IMR-90 (cell line): ENCODE measurements around the gene RNF41. TPM values are rescaled to one million over a fixed set of nuclear protein-coding genes. Genes with fewer than 3 reads are reported as not detected.

Experiments used
- ATAC-seq: fragments of 200-7000 bp; cut with Tn5 transposase; 2 replicates; pipeline ENCODE4 v1.9.1; 2020; ENCODE audit warnings: low read depth, mild to moderate bottlenecking, moderate library complexity
- BruUV-seq: library from RNA; stranded (reverse); fragments of 400-500 nt; replicated peaks from 2 replicates; lab custom pipeline; 2021; lab: Mats Ljungman, UMichigan
- CTCF ChIA-PET: fragments of 300-600 bp; formaldehyde crosslinking; extraction: SDS; loops from one replicate; lab custom pipeline; 2021; ENCODE audit warnings: antibody characterized with exemption; lab: Yijun Ruan, JAX
- POLR2A ChIA-PET: fragments of 300-600 bp; sonication (Branson Sonifier 250); formaldehyde crosslinking; loops from one replicate; lab custom pipeline; 2022; ENCODE audit warnings: antibody characterized with exemption; ENCODE audit not compliant: unreplicated experiment; lab: Charles Lee
- DNase-seq: peaks from one replicate; pipeline ENCODE4 v3.0.0; 2013
- H2AFZ ChIP-seq: replicated peaks from 2 replicates; pipeline ENCODE3; 2013; ENCODE audit warnings: low read length, mild to moderate bottlenecking; ENCODE audit not compliant: poor library complexity
- H2AK5ac ChIP-seq: 2 replicates; pipeline ENCODE4 v1.6.1; 2013; ENCODE audit warnings: low read depth, low read length, inconsistent platforms
- H2AK9ac ChIP-seq: replicated peaks from 2 replicates; pipeline ENCODE3; 2013; ENCODE audit warnings: mild to moderate bottlenecking, low read depth, low read length, moderate library complexity; ENCODE audit not compliant: poor library complexity
- H2BK120ac ChIP-seq: 2 replicates; pipeline ENCODE4 v1.6.1; 2013; ENCODE audit warnings: low read depth, low read length, inconsistent platforms
- H2BK15ac ChIP-seq: 3 replicates; pipeline ENCODE4 v1.6.1; 2013; ENCODE audit warnings: low read depth, low read length, inconsistent platforms
- H2BK20ac ChIP-seq: 2 replicates; pipeline ENCODE4 v1.6.1; 2013; ENCODE audit warnings: low read depth, mild to moderate bottlenecking, inconsistent platforms, low read length, moderate library complexity
- H2BK5ac ChIP-seq: 2 replicates; pipeline ENCODE4 v1.6.1; 2013; ENCODE audit warnings: mild to moderate bottlenecking, low read depth, low read length, inconsistent platforms; ENCODE audit not compliant: poor library complexity, severe bottlenecking
- H3K14ac ChIP-seq: replicated peaks from 2 replicates; pipeline ENCODE4 v1.6.1; 2013; ENCODE audit warnings: low read depth, low read length, inconsistent platforms
- H3K18ac ChIP-seq: 2 replicates; pipeline ENCODE4 v1.6.1; 2013; ENCODE audit warnings: low read depth, low read length, control low read depth
- H3K23ac ChIP-seq: 2 replicates; pipeline ENCODE4 v1.6.1; 2013; ENCODE audit warnings: low read depth, low read length, inconsistent platforms
- H3K27ac ChIP-seq: 2 replicates; pipeline ENCODE4 v1.5.1; 2013; ENCODE audit warnings: mild to moderate bottlenecking, control low read depth, low read length; ENCODE audit not compliant: insufficient read depth
- H3K27me3 ChIP-seq: 2 replicates; pipeline ENCODE4 v1.6.1; 2013; ENCODE audit warnings: low read length; ENCODE audit not compliant: control insufficient read depth, insufficient read depth
- H3K36me3 ChIP-seq: 2 replicates; pipeline ENCODE4 v1.6.1; 2013; ENCODE audit warnings: low read length, mixed read lengths; ENCODE audit not compliant: control insufficient read depth, insufficient read depth
- H3K4ac ChIP-seq: 2 replicates; pipeline ENCODE4 v1.6.1; 2013; ENCODE audit warnings: low read depth, low read length, inconsistent platforms
- H3K4me1 ChIP-seq: 2 replicates; pipeline ENCODE4 v1.6.1; 2013; ENCODE audit warnings: low read length, mixed read lengths; ENCODE audit not compliant: control insufficient read depth, insufficient read depth
- H3K4me2 ChIP-seq: 2 replicates; pipeline ENCODE4 v1.6.1; 2013; ENCODE audit warnings: low read depth, mild to moderate bottlenecking, control low read depth, low read length, moderate library complexity
- H3K4me3 ChIP-seq: 2 replicates; pipeline ENCODE4 v1.5.1; 2013; ENCODE audit warnings: low read depth, mild to moderate bottlenecking, control low read depth, low read length, moderate library complexity; ENCODE audit not compliant: insufficient read depth
- H3K56ac ChIP-seq: 2 replicates; pipeline ENCODE4 v1.6.1; 2013; ENCODE audit warnings: low read length, inconsistent platforms; ENCODE audit not compliant: insufficient read depth; ENCODE audit errors: extremely low read depth
- H3K79me1 ChIP-seq, 2 experiments: 2 replicates each; pipeline ENCODE4 v1.6.1; 2013; ENCODE audit warnings: low read length in 2 of 2, inconsistent platforms in 1 of 2, low read depth in 1 of 2
- H3K9ac ChIP-seq: 2 replicates; pipeline ENCODE4 v1.6.1; 2013; ENCODE audit warnings: low read depth, low read length, control low read depth
- H3K9me1 ChIP-seq: 2 replicates; pipeline ENCODE4 v1.6.1; 2013; ENCODE audit warnings: low read length, inconsistent platforms; ENCODE audit not compliant: insufficient read depth
- H3K9me3 ChIP-seq: 2 replicates; pipeline ENCODE4 v1.6.1; 2013; ENCODE audit warnings: low read length; ENCODE audit not compliant: control insufficient read depth, insufficient read depth
- H4K20me1 ChIP-seq: 2 replicates; pipeline ENCODE4 v1.6.1; 2013; ENCODE audit warnings: low read length, inconsistent platforms; ENCODE audit not compliant: insufficient read depth
- H4K5ac ChIP-seq: 2 replicates; pipeline ENCODE4 v1.6.1; 2013; ENCODE audit warnings: mild to moderate bottlenecking, low read depth, low read length, control low read depth
- H4K8ac ChIP-seq, 2 experiments: 2 replicates each; pipeline ENCODE4 v1.6.1; 2013; ENCODE audit warnings: low read depth in 2 of 2, low read length in 2 of 2, control low read depth in 1 of 2, inconsistent platforms in 1 of 2
- H4K91ac ChIP-seq: 2 replicates; pipeline ENCODE4 v1.6.1; 2013; ENCODE audit warnings: low read depth, low read length, inconsistent platforms; ENCODE audit not compliant: insufficient read depth
- BHLHE40 ChIP-seq: fragments of 150-350 bp; IDR thresholded peaks from 2 replicates; pipeline ENCODE4 v1.6.1; 2016; ENCODE audit warnings: mild to moderate bottlenecking, low read depth, low read length
- CEBPB ChIP-seq: IDR thresholded peaks from 2 replicates; pipeline ENCODE4 v1.6.1; 2012; ENCODE audit warnings: low read depth, low read length, improper control_type of control experiment
- CHD1 ChIP-seq: IDR thresholded peaks from 2 replicates; pipeline ENCODE4 v1.6.1; 2012; ENCODE audit warnings: low read depth, low read length, improper control_type of control experiment
- FOS ChIP-seq: fragments of 150-350 bp; IDR thresholded peaks from 2 replicates; pipeline ENCODE4 v1.6.1; 2016; ENCODE audit warnings: low read depth, low read length
- MAFK ChIP-seq: IDR thresholded peaks from 2 replicates; pipeline ENCODE4 v1.6.1; 2012; ENCODE audit warnings: low read depth, low read length, improper control_type of control experiment
- MAZ ChIP-seq: IDR thresholded peaks from 2 replicates; pipeline ENCODE4 v1.6.1; 2012; ENCODE audit warnings: low read depth, mild to moderate bottlenecking, low read length, improper control_type of control experiment, moderate library complexity, borderline replicate concordance
- MXI1 ChIP-seq: IDR thresholded peaks from 2 replicates; pipeline ENCODE4 v1.6.1; 2012; ENCODE audit warnings: low read depth, mild to moderate bottlenecking, low read length, moderate library complexity, borderline replicate concordance
- NFE2L2 ChIP-seq: fragments of 150-350 bp; IDR thresholded peaks from 2 replicates; pipeline ENCODE4 v1.6.1; 2016; ENCODE audit warnings: low read depth, mild to moderate bottlenecking, low read length
- POLR2A ChIP-seq: IDR thresholded peaks from 2 replicates; pipeline ENCODE4 v1.6.1; 2012; ENCODE audit warnings: mild to moderate bottlenecking, low read depth, low read length
- RAD21 ChIP-seq: IDR thresholded peaks from 2 replicates; pipeline ENCODE4 v1.6.1; 2012; ENCODE audit warnings: low read length, improper control_type of control experiment
- RCOR1 ChIP-seq: IDR thresholded peaks from 2 replicates; pipeline ENCODE4 v1.6.1; 2012; ENCODE audit warnings: mild to moderate bottlenecking, low read length, improper control_type of control experiment; ENCODE audit not compliant: insufficient replicate concordance
- SMC3 ChIP-seq: fragments of 150-350 bp; IDR thresholded peaks from 2 replicates; pipeline ENCODE4 v1.6.1; 2016; ENCODE audit warnings: low read depth, mild to moderate bottlenecking, antibody characterized with exemption, low read length, moderate library complexity
- WGBS, 2 experiments: methylation state at CpG; one replicate each; pipeline versions ENCODE4 v1.1.5 to v1.1.7; 2013; ENCODE audit warnings: missing lambda C conversion rate in 2 of 2; ENCODE audit not compliant: insufficient read length in 1 of 2; ENCODE audit errors: extremely low coverage in 2 of 2; 5-methylcytosine and 5-hydroxymethylcytosine counted together
- dilution Hi-C: fragments of 300-500 bp; cut with HindIII; formaldehyde crosslinking; loops from one replicate; pipeline ENCODE4 v1.14.3; 2018; ENCODE audit warnings: low sequenced_read_pairs; ENCODE audit not compliant: unreplicated experiment
- in situ Hi-C: fragments of 300-500 bp; cut with MboI; formaldehyde crosslinking; loops from 3 replicates; pipeline ENCODE4 v1.14.3; 2019; ENCODE audit warnings: low sequenced_read_pairs, inconsistent platforms, mixed read lengths
- intact Hi-C: fragments of 100-400 bp; cut with micrococcal nuclease; formaldehyde crosslinking; loops from 2 replicates; pipeline ENCODE4 v1.10.0; 2022
- polyA plus RNA-seq, 3 experiments: library from polyadenylated mRNA; depleted of rRNA; stranded (reverse); fragments of >200 nt; gene quantifications; 2 replicates each; pipeline ENCODE4 v1.2.3, GENCODE V29; 2012; ENCODE audit warnings: low replicate concordance in 1 of 3
- total RNA-seq: library from RNA; depleted of rRNA; stranded (reverse); fragments of >200 nt; gene quantifications from 2 replicates; pipeline ENCODE4 v1.2.3, GENCODE V29; 2012
- TF ChIP-seq, protein P1 (sequence below): fragments of 150-350 bp; IDR thresholded peaks from 2 replicates; pipeline ENCODE4 v1.6.1; 2017; ENCODE audit warnings: mild to moderate bottlenecking, antibody characterized with exemption, low read length, low read depth
- TF ChIP-seq, protein P2 (sequence below): fragments of 150-350 bp; IDR thresholded peaks from 2 replicates; pipeline ENCODE4 v1.6.1; 2016; ENCODE audit warnings: low read depth, mild to moderate bottlenecking, low read length, moderate library complexity, borderline replicate concordance
- TF ChIP-seq, protein P3 (sequence below): conservative IDR thresholded peaks from 2 replicates; pipeline ENCODE4 v1.5.1; 2012; ENCODE audit warnings: mild to moderate bottlenecking, low read depth, low read length, improper control_type of control experiment

The RNF41 gene
- total and polyA plus RNA-seq, 2 of the 4 experiments (the other 2 are of a cell fraction) = 112 to 272 TPM

DNA sequence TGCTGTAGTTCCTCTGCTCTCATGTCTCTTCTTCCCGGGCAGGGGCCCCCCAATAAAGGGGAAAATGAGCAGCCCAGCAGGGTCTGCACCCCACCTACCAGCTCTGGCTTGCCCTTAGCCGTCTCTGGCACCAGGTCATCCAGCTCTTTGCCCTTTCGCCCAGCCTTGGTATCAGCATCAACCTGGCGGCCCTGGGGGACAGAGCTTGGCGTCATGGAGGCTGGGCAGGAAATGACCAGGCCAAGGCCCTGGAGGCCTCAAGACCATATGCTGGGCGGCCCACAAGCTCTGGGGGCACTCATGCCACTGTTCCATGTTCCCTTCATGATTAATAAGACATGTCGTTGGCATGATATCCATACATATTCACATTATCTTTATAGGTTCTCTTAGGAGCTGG, 48.9 kb downstream of the RNF41 start:
- Histone ChIP-seq H3K14ac (no peak overlapping the region), H4K5ac (no peak overlapping the region), H3K23ac (no peak overlapping the region), H3K18ac (no peak overlapping the region), H3K4me3 (no peak overlapping the region), H2BK20ac (no peak overlapping the region), H2BK15ac (no peak overlapping the region), H3K56ac (no peak overlapping the region), H3K36me3 (peaks cover 68% of the 10 kb centered on the region), H3K27ac (no peak overlapping the region), H2AFZ (no peak overlapping the region), H3K9me1 (no peaks in the 10 kb centered on the region; the same call in 1 of the 2 replicates), H4K20me1 (no peaks in the 10 kb centered on the region; the same call in 1 of the 2 replicates), H3K4me1 (no peaks in the 10 kb centered on the region), H3K4ac (no peak overlapping the region), H3K4me2 (no peak overlapping the region), H3K9me3 (no peaks in the 10 kb centered on the region), H4K91ac (no peak overlapping the region), H2AK9ac (peak overlapping the region; percentile 13), H4K8ac (no peak overlapping the region), H2BK120ac (no peak overlapping the region), H3K27me3 (no peaks in the 10 kb centered on the region), H3K9ac (no peak overlapping the region), H2BK5ac (no peak overlapping the region), H2AK5ac (no peak overlapping the region), H3K79me1 (peaks cover 5 to 6% of the 10 kb centered on the region in 2 experiments)
- DNase-seq (no peak), ATAC-seq (no peak)
- intact Hi-C loops (no loop called here), in situ Hi-C loops (no loop called here), dilution Hi-C loops (no loop called here)
- ChIA-PET POLR2A (no interaction called here), CTCF (no interaction called here)
- WGBS, 2 experiments = 100% methylated on average over 3 of the region's 7 CpGs; no CpG with 5 or more reads in 1 of the 2 experiments
- TF ChIP-seq MXI1 = no peak
- TF ChIP-seq FOS = no peak
- no peak for TF ChIP-seq RCOR1
- no peak for TF ChIP-seq NFE2L2
- TF ChIP-seq SMC3 = no peak
- no peak for TF ChIP-seq MAFK
- TF ChIP-seq, protein P1, sequence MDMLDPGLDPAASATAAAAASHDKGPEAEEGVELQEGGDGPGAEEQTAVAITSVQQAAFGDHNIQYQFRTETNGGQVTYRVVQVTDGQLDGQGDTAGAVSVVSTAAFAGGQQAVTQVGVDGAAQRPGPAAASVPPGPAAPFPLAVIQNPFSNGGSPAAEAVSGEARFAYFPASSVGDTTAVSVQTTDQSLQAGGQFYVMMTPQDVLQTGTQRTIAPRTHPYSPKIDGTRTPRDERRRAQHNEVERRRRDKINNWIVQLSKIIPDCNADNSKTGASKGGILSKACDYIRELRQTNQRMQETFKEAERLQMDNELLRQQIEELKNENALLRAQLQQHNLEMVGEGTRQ = no peak
- no peak for TF ChIP-seq CHD1
- no peak for TF ChIP-seq BHLHE40
- TF ChIP-seq RAD21 = no peak
- TF ChIP-seq, protein P2, sequence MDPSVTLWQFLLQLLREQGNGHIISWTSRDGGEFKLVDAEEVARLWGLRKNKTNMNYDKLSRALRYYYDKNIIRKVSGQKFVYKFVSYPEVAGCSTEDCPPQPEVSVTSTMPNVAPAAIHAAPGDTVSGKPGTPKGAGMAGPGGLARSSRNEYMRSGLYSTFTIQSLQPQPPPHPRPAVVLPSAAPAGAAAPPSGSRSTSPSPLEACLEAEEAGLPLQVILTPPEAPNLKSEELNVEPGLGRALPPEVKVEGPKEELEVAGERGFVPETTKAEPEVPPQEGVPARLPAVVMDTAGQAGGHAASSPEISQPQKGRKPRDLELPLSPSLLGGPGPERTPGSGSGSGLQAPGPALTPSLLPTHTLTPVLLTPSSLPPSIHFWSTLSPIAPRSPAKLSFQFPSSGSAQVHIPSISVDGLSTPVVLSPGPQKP = no peak
- TF ChIP-seq POLR2A = no peak
- no peak for TF ChIP-seq MAZ
- TF ChIP-seq CEBPB = no peak
- TF ChIP-seq, protein P3, sequence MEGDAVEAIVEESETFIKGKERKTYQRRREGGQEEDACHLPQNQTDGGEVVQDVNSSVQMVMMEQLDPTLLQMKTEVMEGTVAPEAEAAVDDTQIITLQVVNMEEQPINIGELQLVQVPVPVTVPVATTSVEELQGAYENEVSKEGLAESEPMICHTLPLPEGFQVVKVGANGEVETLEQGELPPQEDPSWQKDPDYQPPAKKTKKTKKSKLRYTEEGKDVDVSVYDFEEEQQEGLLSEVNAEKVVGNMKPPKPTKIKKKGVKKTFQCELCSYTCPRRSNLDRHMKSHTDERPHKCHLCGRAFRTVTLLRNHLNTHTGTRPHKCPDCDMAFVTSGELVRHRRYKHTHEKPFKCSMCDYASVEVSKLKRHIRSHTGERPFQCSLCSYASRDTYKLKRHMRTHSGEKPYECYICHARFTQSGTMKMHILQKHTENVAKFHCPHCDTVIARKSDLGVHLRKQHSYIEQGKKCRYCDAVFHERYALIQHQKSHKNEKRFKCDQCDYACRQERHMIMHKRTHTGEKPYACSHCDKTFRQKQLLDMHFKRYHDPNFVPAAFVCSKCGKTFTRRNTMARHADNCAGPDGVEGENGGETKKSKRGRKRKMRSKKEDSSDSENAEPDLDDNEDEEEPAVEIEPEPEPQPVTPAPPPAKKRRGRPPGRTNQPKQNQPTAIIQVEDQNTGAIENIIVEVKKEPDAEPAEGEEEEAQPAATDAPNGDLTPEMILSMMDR = no peak
- BruUV-seq = no TSS peak
